Glutamatergic neuron (in vitro differentiated cells): ENCODE results near the gene EIF5A. TPM values are rescaled to one million over a fixed set of nuclear protein-coding genes. Genes with fewer than 3 reads are reported as not detected.
A peak's percentile ranks its signal among the peaks of the same experiment; 100 is the strongest.

Experiments
- DNase-seq: peaks from one replicate; pipeline ENCODE4 v3.0.0; 2022
- H3K27ac Mint-ChIP-seq: one replicate; pipeline ENCODE4 v1.8.0; 2020; ENCODE audit warnings: mild to moderate bottlenecking, mixed read lengths, inconsistent platforms; ENCODE audit not compliant: unreplicated experiment
- H3K27me3 Mint-ChIP-seq: one replicate; pipeline ENCODE4 v1.8.0; 2020; ENCODE audit warnings: mild to moderate bottlenecking, moderate library complexity, mixed read lengths, inconsistent platforms; ENCODE audit not compliant: unreplicated experiment
- H3K36me3 Mint-ChIP-seq: one replicate; pipeline ENCODE4 v1.8.0; 2020; ENCODE audit warnings: mild to moderate bottlenecking, mixed read lengths, inconsistent platforms; ENCODE audit not compliant: unreplicated experiment
- H3K4me1 Mint-ChIP-seq: one replicate; pipeline ENCODE4 v1.8.0; 2020; ENCODE audit warnings: mild to moderate bottlenecking, low read depth, mixed read lengths, inconsistent platforms; ENCODE audit not compliant: unreplicated experiment
- H3K4me3 Mint-ChIP-seq: one replicate; pipeline ENCODE4 v1.8.0; 2020; ENCODE audit warnings: mild to moderate bottlenecking, mixed read lengths, inconsistent platforms; ENCODE audit not compliant: unreplicated experiment
- H3K9me3 Mint-ChIP-seq: one replicate; pipeline ENCODE4 v1.8.0; 2020; ENCODE audit warnings: mild to moderate bottlenecking, moderate library complexity, mixed read lengths, inconsistent platforms; ENCODE audit not compliant: unreplicated experiment
- total RNA-seq: library from RNA; stranded (reverse); fragmentation: NEBNext Ultra II Directional; extraction: Animal tissue kit (Norgen Biotek cat#: 25700); gene quantifications from one replicate; pipeline ENCODE4 v1.2.1, GENCODE V29; 2021; ENCODE audit not compliant: unreplicated experiment
- TF ChIP-seq, protein P1 (sequence below): fragments of 200-600 bp; sonication (generic); IDR thresholded peaks from one replicate; pipeline ENCODE4 v1.5.0; 2021; ENCODE audit not compliant: partially characterized antibody, unreplicated experiment

The EIF5A gene
- total RNA-seq, 1 donor from 2014 or later, result 347 TPM

DNA sequence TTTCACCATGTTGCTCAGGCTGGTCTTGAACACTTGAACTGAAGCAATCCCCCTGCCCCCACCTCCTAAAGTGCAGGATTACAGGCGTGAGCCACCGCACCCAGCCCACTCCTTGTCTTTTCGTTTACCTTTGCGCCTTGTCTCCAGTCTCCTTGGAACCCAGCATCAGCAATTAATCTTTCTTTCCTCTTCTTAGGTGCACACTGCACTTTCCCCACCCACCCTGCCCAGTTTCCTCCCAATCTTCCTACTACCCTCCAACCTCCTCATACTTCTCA lies 43.7 kb upstream of the EIF5A start:
- DNase-seq, result no peak
- peaks cover 4% of the 10 kb centered on the region for H3K36me3 Mint-ChIP-seq
- H3K4me1 Mint-ChIP-seq, result peaks cover 5% of the 10 kb centered on the region

GRCh38 chr17:7266784-7267183 lies 40.6 kb upstream of the EIF5A start:
- Mint-ChIP-seq H3K27ac (no peak overlapping the region), H3K27me3 (peaks cover 21% of the 10 kb centered on the region), H3K4me1 (peaks cover 5% of the 10 kb centered on the region), H3K4me3 (no peak overlapping the region), H3K9me3 (peaks cover 5% of the 10 kb centered on the region), H3K36me3 (peaks cover 4% of the 10 kb centered on the region)
- TF ChIP-seq, protein P1, sequence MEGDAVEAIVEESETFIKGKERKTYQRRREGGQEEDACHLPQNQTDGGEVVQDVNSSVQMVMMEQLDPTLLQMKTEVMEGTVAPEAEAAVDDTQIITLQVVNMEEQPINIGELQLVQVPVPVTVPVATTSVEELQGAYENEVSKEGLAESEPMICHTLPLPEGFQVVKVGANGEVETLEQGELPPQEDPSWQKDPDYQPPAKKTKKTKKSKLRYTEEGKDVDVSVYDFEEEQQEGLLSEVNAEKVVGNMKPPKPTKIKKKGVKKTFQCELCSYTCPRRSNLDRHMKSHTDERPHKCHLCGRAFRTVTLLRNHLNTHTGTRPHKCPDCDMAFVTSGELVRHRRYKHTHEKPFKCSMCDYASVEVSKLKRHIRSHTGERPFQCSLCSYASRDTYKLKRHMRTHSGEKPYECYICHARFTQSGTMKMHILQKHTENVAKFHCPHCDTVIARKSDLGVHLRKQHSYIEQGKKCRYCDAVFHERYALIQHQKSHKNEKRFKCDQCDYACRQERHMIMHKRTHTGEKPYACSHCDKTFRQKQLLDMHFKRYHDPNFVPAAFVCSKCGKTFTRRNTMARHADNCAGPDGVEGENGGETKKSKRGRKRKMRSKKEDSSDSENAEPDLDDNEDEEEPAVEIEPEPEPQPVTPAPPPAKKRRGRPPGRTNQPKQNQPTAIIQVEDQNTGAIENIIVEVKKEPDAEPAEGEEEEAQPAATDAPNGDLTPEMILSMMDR, result no peak
- no peak for DNase-seq

More for the DNA sequence above, 43.7 kb upstream of the EIF5A start:
- peaks cover 19% of the 10 kb centered on the region for H3K27me3 Mint-ChIP-seq
- H3K9me3 Mint-ChIP-seq, result peaks cover 3% of the 10 kb centered on the region
- H3K27ac Mint-ChIP-seq, result no peak overlapping the region
- no peak overlapping the region for H3K4me3 Mint-ChIP-seq
- TF ChIP-seq, protein P1, result no peak

DNA sequence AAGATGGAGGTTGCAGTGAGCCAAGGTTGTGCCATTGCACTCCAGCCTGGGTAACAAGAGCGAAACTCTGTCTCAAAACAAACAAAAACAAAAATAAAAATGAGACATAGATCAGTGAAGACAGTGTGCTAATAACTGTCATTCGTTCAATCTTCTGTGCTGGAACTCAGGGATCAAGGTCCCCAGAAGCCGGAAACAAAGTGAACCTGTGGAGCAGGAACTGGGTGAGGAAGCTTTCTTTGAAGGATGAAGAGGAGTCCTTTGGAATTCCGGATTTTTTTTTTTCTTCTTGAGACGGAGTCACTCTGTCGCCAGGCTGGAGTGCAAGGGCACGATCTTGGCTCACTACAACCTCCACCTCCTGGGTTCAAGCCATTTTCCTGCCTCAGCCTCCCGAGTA lies 28.0 kb upstream of the EIF5A start:
- H3K27ac Mint-ChIP-seq, result no peak overlapping the region
- H3K4me3 Mint-ChIP-seq, result no peak overlapping the region
- peaks cover 4% of the 10 kb centered on the region for H3K4me1 Mint-ChIP-seq
- H3K27me3 Mint-ChIP-seq, result peaks cover 18% of the 10 kb centered on the region
- DNase-seq, result no peak
- TF ChIP-seq, protein P1, result no peak
- no peaks in the 10 kb centered on the region for H3K36me3 Mint-ChIP-seq
- peaks cover 2% of the 10 kb centered on the region for H3K9me3 Mint-ChIP-seq

DNA sequence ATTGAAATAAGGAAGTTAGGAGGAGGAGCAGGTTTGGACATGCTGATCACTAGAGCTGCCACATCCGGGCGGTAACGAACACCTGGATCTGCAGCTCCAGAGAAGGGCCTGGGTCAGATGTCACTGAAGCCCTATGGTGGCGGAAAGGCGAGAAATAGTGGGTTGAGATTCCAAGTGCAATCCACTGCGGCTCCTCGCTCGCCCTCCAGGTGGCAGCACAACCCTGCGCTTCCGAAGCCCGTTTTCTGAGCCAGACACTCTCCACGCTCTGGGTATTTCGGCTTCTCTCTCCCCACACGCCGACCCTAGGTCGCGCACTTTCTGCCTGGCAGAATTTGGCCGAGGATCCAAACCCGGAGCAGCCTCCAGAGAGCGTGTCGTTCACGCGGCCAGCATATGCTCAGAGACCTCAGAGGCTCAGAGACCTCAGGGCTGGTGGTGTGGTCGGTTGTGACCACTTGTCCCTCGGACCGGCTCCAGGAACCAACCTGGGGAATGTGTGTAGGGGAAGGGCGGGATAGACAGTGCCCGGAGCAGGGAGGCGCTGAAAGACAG lies 26.8 kb upstream of the EIF5A start:
- TF ChIP-seq, protein P1, result peak; percentile 69

GRCh38 chr17:7281074-7281952 lies 26.1 kb upstream of the EIF5A start, which contains the start of gene SLC2A4:
Gene SLC2A4 (plus strand): TSS chr17:7281718. CDS start chr17:7281935, 217 bp downstream.
- H3K4me1 Mint-ChIP-seq, result peaks cover 4% of the 10 kb centered on the region
- H3K27ac Mint-ChIP-seq, result no peak within 1 kb of the TSS
- H3K36me3 Mint-ChIP-seq, result no peaks in the 10 kb centered on the region

More for the DNA sequence above, 26.8 kb upstream of the EIF5A start:
- Mint-ChIP-seq H3K27ac (no peak overlapping the region), H3K4me1 (peaks cover 4% of the 10 kb centered on the region), H3K27me3 (peaks cover 18% of the 10 kb centered on the region), H3K4me3 (peak overlapping the region; percentile 81), H3K9me3 (peaks cover 2% of the 10 kb centered on the region), H3K36me3 (no peaks in the 10 kb centered on the region)
- peak; percentile 83 for DNase-seq

More at GRCh38 chr17:7281074-7281952, 26.1 kb upstream of the EIF5A start, which contains the start of gene SLC2A4:
- H3K27me3 Mint-ChIP-seq, result peaks cover 19% of the 10 kb centered on the region
- peaks cover 2% of the 10 kb centered on the region for H3K9me3 Mint-ChIP-seq
- H3K4me3 Mint-ChIP-seq, result peak within 1 kb of the TSS; percentile 81
- DNase-seq, result peak; percentile 88
- TF ChIP-seq, protein P1, result no peak
